Measurements from ENCODE around the gene GRIA3.

- TF ChIP-seq CEBPB (IDR thresholded peaks at IDR 0.05; ENCODE audit: low read depth) (no peak), CTCF (IDR thresholded peaks at IDR 0.05 in 2 of 3, conservative IDR thresholded peaks at IDR 0.05 in 1 of 3; ENCODE audit: borderline replicate concordance in 1 of 3, insufficient read depth in 1 of 3, low read depth in 2 of 3, low read length in 2 of 3) (no peak), POLR2AphosphoS5 (IDR thresholded peaks at IDR 0.05; ENCODE audit: low read depth, low read length) (no peak), FOSL1 (IDR thresholded peaks at IDR 0.05; ENCODE audit: low read depth) (no peak), SP1 (IDR thresholded peaks at IDR 0.05; ENCODE audit: low read depth) (no peak), EZH2phosphoT487 (IDR thresholded peaks at IDR 0.05; ENCODE audit: borderline replicate concordance) (no peak), POLR2A (IDR thresholded peaks at IDR 0.05; ENCODE audit: borderline replicate concordance, extremely low read depth, insufficient read depth, insufficient read length) (no peak), SIN3A (IDR thresholded peaks at IDR 0.05; ENCODE audit: low read depth) (no peak), EZH2 (IDR thresholded peaks at IDR 0.05) (no peak), ZFX (IDR thresholded peaks at IDR 0.05) (no peak), RAD21 (IDR thresholded peaks at IDR 0.05; ENCODE audit: low read depth) (no peak), CBX3 (IDR thresholded peaks at IDR 0.05; ENCODE audit: low read depth) (no peak), JUND (IDR thresholded peaks at IDR 0.05) (no peak), TCF7L2 (IDR thresholded peaks at IDR 0.05; ENCODE audit: borderline replicate concordance, extremely low read depth, insufficient read depth, insufficient read length) (no peak)
Measured at GRCh38 chrX:123336666-123337065, 152.6 kb downstream of the GRIA3 start.
